ENCODE data around the gene TTF2. TPM values are rescaled to one million over a fixed set of nuclear protein-coding genes. Genes with fewer than 3 reads are reported as not detected.

Gene TTF2
- total RNA-seq, 2 experiments from 2014 or later = 35.4 to 36.6 TPM

GRCh38 chr1:117058810-117059209, 1.3 kb upstream of the TTF2 start:
- no peaks in the 10 kb centered on the region for H3K9me3 Mint-ChIP-seq
- Histone ChIP-seq H3K4me3 (ENCODE audit: low read length) (peak overlapping the region; percentile 91), H3K27ac (ENCODE audit: low read depth in 1 of 2, low read length in 2 of 2) (peak overlapping the region; percentile 71 to 87), H3K4me1 (ENCODE audit: insufficient read depth, low read length) (peaks cover 18% of the 10 kb centered on the region), H3K36me3 (ENCODE audit: insufficient read depth, low read length) (no peaks in the 10 kb centered on the region), H3K27me3 (ENCODE audit: control insufficient read depth in 1 of 2, insufficient read depth in 2 of 2, low read length in 2 of 2) (no peaks in the 10 kb centered on the region), H3K9me3 (ENCODE audit: control insufficient read depth in 1 of 2, insufficient read depth in 1 of 2, low read length in 2 of 2) (no peaks in the 10 kb centered on the region)
- intact Hi-C loops (cut with DNase I, micrococcal nuclease) = loop anchor here (2.0 to 10.0 kb wide), 3 partner anchors 294 to 488 kb away; partner anchors contain the start of gene CD58 (in 2 of the 2)
- no peak overlapping the region for H3K27ac Mint-ChIP-seq
- CTCF ChIA-PET = interaction anchor here (1.3 to 1.6 kb wide), 3 partner anchors 242 to 484 kb away, joined by 5 to 8 read pairs (median 6); no protein-coding TSS in a partner anchor
- no peak overlapping the region for H3K4me3 Mint-ChIP-seq
- POLR2A ChIA-PET = interaction anchor here (1.0 to 3.1 kb wide), 7 partner anchors 12 to 320 kb away, joined by 3 to 51 read pairs (median 17); no protein-coding TSS in a partner anchor
- no peaks in the 10 kb centered on the region for H3K27me3 Mint-ChIP-seq
- ATAC-seq (ENCODE audit: poor library complexity) (no peak), DNase-seq (no peak)
- peaks cover 44% of the 10 kb centered on the region for H3K4me1 Mint-ChIP-seq (ENCODE audit: low read depth)
- H3K36me3 Mint-ChIP-seq (ENCODE audit: low read depth) = peaks cover 9% of the 10 kb centered on the region
- no peak for TF ChIP-seq CTCF (IDR thresholded peaks at IDR 0.05)

GRCh38 chr1:117059334-117059677, 820 bp upstream of the TTF2 start:
- H3K4me3 Mint-ChIP-seq = no peak overlapping the region
- ATAC-seq (ENCODE audit: poor library complexity) (peak; percentile 12), DNase-seq (peak; percentile 42 to 83 (median 58))
- Histone ChIP-seq H3K4me3 (ENCODE audit: low read length) (peak overlapping the region; percentile 91), H3K27me3 (ENCODE audit: control insufficient read depth in 1 of 2, insufficient read depth in 2 of 2, low read length in 2 of 2) (no peaks in the 10 kb centered on the region), H3K4me1 (ENCODE audit: insufficient read depth, low read length) (peaks cover 18% of the 10 kb centered on the region), H3K9me3 (ENCODE audit: control insufficient read depth in 1 of 2, insufficient read depth in 1 of 2, low read length in 2 of 2) (no peaks in the 10 kb centered on the region), H3K36me3 (ENCODE audit: insufficient read depth, low read length) (no peaks in the 10 kb centered on the region), H3K27ac (ENCODE audit: low read depth in 1 of 2, low read length in 2 of 2) (peak overlapping the region; percentile 71 to 87)
- H3K9me3 Mint-ChIP-seq = no peaks in the 10 kb centered on the region
- intact Hi-C loops (cut with DNase I, micrococcal nuclease) = loop anchor here (2.0 to 10.0 kb wide), 3 partner anchors 295 to 489 kb away; partner anchors contain the start of gene CD58 (in 2 of the 2)
- ChIA-PET CTCF (interaction anchor here (1.1 to 1.5 kb wide), 4 partner anchors 35 to 322 kb away, joined by 3 to 8 read pairs (median 4); no protein-coding TSS in a partner anchor), POLR2A (interaction anchor here (0.7 to 3.1 kb wide), 22 partner anchors 8 to 870 kb away, joined by 3 to 51 read pairs (median 5); partner anchors contain the start of genes CD101, CD2, GDAP2 and MAN1A2)
- H3K4me1 Mint-ChIP-seq (ENCODE audit: low read depth) = peaks cover 46% of the 10 kb centered on the region
- H3K27me3 Mint-ChIP-seq = no peaks in the 10 kb centered on the region
- no peak overlapping the region for H3K27ac Mint-ChIP-seq
- no peak for TF ChIP-seq CTCF (IDR thresholded peaks at IDR 0.05)
- H3K36me3 Mint-ChIP-seq (ENCODE audit: low read depth) = peaks cover 12% of the 10 kb centered on the region

DNA sequence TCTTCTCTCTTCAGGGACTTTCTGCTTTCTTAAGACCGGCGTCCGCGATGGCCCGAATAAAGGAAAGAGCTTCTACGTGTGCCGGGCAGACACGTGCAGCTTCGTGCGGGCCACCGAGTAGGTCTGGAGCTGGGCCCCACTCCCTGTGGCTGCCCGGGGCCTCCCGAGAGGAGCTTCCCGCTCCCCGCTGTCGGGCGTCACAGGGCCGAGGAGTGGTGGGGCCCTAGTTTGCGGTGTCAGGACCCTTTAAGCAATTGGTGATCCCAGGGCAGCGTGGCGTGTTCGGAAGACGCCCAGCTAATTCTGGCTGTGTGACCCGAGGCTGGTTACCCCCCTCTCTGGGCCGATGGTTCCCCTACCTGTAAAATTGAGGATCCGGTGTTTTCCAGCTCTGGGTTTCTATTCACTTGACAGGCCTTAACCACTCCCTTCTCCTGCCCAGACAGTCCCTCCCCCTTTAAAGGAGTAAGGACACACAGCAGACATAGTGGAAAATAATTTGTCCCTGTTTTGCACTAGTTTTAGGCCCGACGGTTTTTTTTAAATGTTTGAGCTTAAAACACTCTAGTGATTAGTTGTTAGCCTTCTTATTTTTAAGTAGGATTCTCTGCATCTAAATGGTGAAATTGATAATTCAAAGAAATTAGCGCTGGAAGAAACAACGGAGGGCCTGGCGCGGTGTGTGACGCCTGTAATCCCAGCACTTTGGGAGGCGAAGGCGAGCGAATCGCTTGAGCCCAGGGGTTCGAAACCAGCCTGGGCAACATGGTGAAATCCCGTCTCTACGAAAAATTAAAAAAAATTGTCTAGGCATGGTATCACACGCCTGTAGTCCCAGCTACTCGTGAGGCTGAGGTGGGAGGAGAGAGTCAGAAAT, 553 bp downstream of the TTF2 start:
- no peak for TF ChIP-seq CTCF (IDR thresholded peaks at IDR 0.05)
- no peak overlapping the region for H3K27ac Mint-ChIP-seq
- ChIA-PET POLR2A (interaction anchor here (0.7 to 3.1 kb wide), 42 partner anchors 9 to 869 kb away, joined by 3 to 51 read pairs (median 4); partner anchors contain the start of genes ATP1A1, CD101, CD2 and GDAP2), CTCF (interaction anchor here (0.7 to 1.5 kb wide), 9 partner anchors 8 to 486 kb away, joined by 3 to 8 read pairs (median 3); no protein-coding TSS in a partner anchor)
- no peaks in the 10 kb centered on the region for H3K36me3 ChIP-seq (ENCODE audit: insufficient read depth, low read length)
- no peaks in the 10 kb centered on the region for H3K9me3 ChIP-seq (ENCODE audit: control insufficient read depth in 1 of 2, insufficient read depth in 1 of 2, low read length in 2 of 2)
- intact Hi-C loops (cut with DNase I, micrococcal nuclease) = loop anchor here (2.0 to 10.0 kb wide), 3 partner anchors 60 to 834 kb away; partner anchors contain the start of gene TRIM45 (in 1 of the 2)
- H3K4me3 ChIP-seq (ENCODE audit: low read length) = peak overlapping the region; percentile 91
- no peak overlapping the region for H3K4me3 Mint-ChIP-seq
- no peaks in the 10 kb centered on the region for H3K27me3 ChIP-seq (ENCODE audit: control insufficient read depth in 1 of 2, insufficient read depth in 2 of 2, low read length in 2 of 2)
- peaks cover 18% of the 10 kb centered on the region for H3K4me1 ChIP-seq (ENCODE audit: insufficient read depth, low read length)
- peak; percentile 2 for ATAC-seq (ENCODE audit: poor library complexity)
- peaks cover 42% of the 10 kb centered on the region for H3K4me1 Mint-ChIP-seq (ENCODE audit: low read depth)
- H3K9me3 Mint-ChIP-seq = no peaks in the 10 kb centered on the region
- H3K36me3 Mint-ChIP-seq (ENCODE audit: low read depth) = peaks cover 16% of the 10 kb centered on the region
- DNase-seq = peak in 4 of 14 experiments; percentile 6 to 75 (median 66)
- peak overlapping the region; percentile 64 for H3K27ac ChIP-seq (ENCODE audit: low read depth in 1 of 2, low read length in 2 of 2)
- no peaks in the 10 kb centered on the region for H3K27me3 Mint-ChIP-seq

All from CD4-positive, alpha-beta T cell (primary cell).